Stimulated activated CD8-positive, alpha-beta memory T cell treated with anti-CD3 and anti-CD28 coated beads, Interleukin-4, amount 100 ng/mL, for 4 hours (primary cell): ENCODE measurements around the gene ARG2.
"Not testable (repeated sequence)": the region's sequence is repeated elsewhere in the genome, so short reads cannot be mapped to it uniquely, and the experiment has no call there.

Experiments
- DNase-seq, 2 donors: peaks; one replicate each; pipeline ENCODE4 v3.0.0-alpha.2; 2020; ENCODE audit warnings: low read depth in 2 of 2, low spot score in 1 of 2

Gene ARG2

GRCh38 chr14:67584978-67585377 is 34.7 kb upstream of the ARG2 start:
- no peak for DNase-seq

GRCh38 chr14:67586369-67586768 is 33.4 kb upstream of the ARG2 start:
- no peak for DNase-seq

- no peak for DNase-seq
Observed at GRCh38 chr14:67589204-67589770, 30.4 kb upstream of the ARG2 start.

- not testable (repeated sequence) for DNase-seq
Observed at GRCh38 chr14:67593650-67594049, 26.1 kb upstream of the ARG2 start.

GRCh38 chr14:67595392-67595791 is 24.3 kb upstream of the ARG2 start:
- no peak for DNase-seq

GRCh38 chr14:67599698-67600561 is 19.8 kb upstream of the ARG2 start, which contains the start of gene PIGH:
Gene PIGH (minus strand): TSS chr14:67600268. CDS start chr14:67600203, 65 bp downstream.
- DNase-seq = peak; percentile 83 to 87

- DNase-seq = not testable (repeated sequence)
Observed at GRCh38 chr14:67600562-67600974, 19.2 kb upstream of the ARG2 start.

- DNase-seq = no peak
Observed at GRCh38 chr14:67602076-67602475, 17.6 kb upstream of the ARG2 start.

- DNase-seq = no peak
Observed at GRCh38 chr14:67602995-67603545, 16.6 kb upstream of the ARG2 start.

GRCh38 chr14:67607646-67608045 is 12.1 kb upstream of the ARG2 start:
- no peak for DNase-seq

- no peak for DNase-seq
Observed at GRCh38 chr14:67609642-67610310, 9.9 kb upstream of the ARG2 start.

GRCh38 chr14:67610491-67610890 is 9.2 kb upstream of the ARG2 start:
- DNase-seq = no peak

- no peak for DNase-seq
Observed at GRCh38 chr14:67618617-67619063, 1.1 kb upstream of the ARG2 start.

GRCh38 chr14:67620217-67620785 is 581 bp downstream of the ARG2 start:
- DNase-seq = no peak

GRCh38 chr14:67622675-67623074 is 3.0 kb downstream of the ARG2 start:
- DNase-seq = no peak

- DNase-seq = no peak
Observed at GRCh38 chr14:67623114-67623513, 3.4 kb downstream of the ARG2 start.

- not testable (repeated sequence) for DNase-seq
Observed at GRCh38 chr14:67626131-67626530, 6.4 kb downstream of the ARG2 start.

- DNase-seq = no peak
Observed at GRCh38 chr14:67627519-67627918, 7.8 kb downstream of the ARG2 start.

- DNase-seq = no peak
Observed at GRCh38 chr14:67630186-67630585, 10.5 kb downstream of the ARG2 start.

GRCh38 chr14:67630938-67631337 is 11.2 kb downstream of the ARG2 start:
- no peak for DNase-seq

- DNase-seq = no peak
Observed at GRCh38 chr14:67633451-67634147, 13.9 kb downstream of the ARG2 start.
